ENCODE measurements around the gene TIMP3. TPM values are rescaled to one million over a fixed set of nuclear protein-coding genes. Genes with fewer than 3 reads are reported as not detected.
"Not testable (repeated sequence)": the region's sequence is repeated elsewhere in the genome, so short reads cannot be mapped to it uniquely, and the experiment has no call there.

The TIMP3 gene
- total and polyA plus RNA-seq, 11 donors: 112 to 629 (median 152) TPM

- DNase-seq: no peak
- intact Hi-C loops (cut with DNase I): no loop called here
- Histone ChIP-seq H3K4me3 (no peak overlapping the region), H3K4me1 (peaks cover 0 to 34% (median 11%) of the 10 kb centered on the region in 12 donors), H3K27me3 (no peaks in the 10 kb centered on the region), H3K36me3 (no peaks in the 10 kb centered on the region), H3K27ac (peak overlapping the region in 9 of 12 donors; percentile 12 to 78 (median 55)), H3K9me3 (no peaks in the 10 kb centered on the region)
- TF ChIP-seq, protein P1, sequence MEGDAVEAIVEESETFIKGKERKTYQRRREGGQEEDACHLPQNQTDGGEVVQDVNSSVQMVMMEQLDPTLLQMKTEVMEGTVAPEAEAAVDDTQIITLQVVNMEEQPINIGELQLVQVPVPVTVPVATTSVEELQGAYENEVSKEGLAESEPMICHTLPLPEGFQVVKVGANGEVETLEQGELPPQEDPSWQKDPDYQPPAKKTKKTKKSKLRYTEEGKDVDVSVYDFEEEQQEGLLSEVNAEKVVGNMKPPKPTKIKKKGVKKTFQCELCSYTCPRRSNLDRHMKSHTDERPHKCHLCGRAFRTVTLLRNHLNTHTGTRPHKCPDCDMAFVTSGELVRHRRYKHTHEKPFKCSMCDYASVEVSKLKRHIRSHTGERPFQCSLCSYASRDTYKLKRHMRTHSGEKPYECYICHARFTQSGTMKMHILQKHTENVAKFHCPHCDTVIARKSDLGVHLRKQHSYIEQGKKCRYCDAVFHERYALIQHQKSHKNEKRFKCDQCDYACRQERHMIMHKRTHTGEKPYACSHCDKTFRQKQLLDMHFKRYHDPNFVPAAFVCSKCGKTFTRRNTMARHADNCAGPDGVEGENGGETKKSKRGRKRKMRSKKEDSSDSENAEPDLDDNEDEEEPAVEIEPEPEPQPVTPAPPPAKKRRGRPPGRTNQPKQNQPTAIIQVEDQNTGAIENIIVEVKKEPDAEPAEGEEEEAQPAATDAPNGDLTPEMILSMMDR (IDR thresholded peaks at IDR 0.05): no peak
- TF ChIP-seq POLR2A (IDR thresholded peaks at IDR 0.05): no peak
- ATAC-seq: peak in 1 of 4 donors; percentile 23
- WGBS, 4 donors: 70 to 94% (median 83%) methylated on average over 6 of the region's 6 CpGs
These were observed 47.9 kb upstream of the TIMP3 start for GRCh38 chr22:32753591-32753990.

- no peaks in the 10 kb centered on the region for H3K27me3 ChIP-seq
- H3K36me3 ChIP-seq: no peaks in the 10 kb centered on the region
- H3K9me3 ChIP-seq: no peaks in the 10 kb centered on the region
- H3K4me1 ChIP-seq: peaks cover 0 to 34% (median 10%) of the 10 kb centered on the region in 12 donors
- WGBS, 4 donors: 68 to 79% (median 78%) methylated on average over 6 of the region's 6 CpGs
- intact Hi-C loops (cut with DNase I): no loop called here
- DNase-seq: peak in 4 of 5 donors; percentile 34 to 78 (median 53)
- no peak for TF ChIP-seq POLR2A (IDR thresholded peaks at IDR 0.05)
- TF ChIP-seq, protein P1 (IDR thresholded peaks at IDR 0.05): no peak
- ATAC-seq: peak; percentile 62 to 93 (median 89)
- H3K4me3 ChIP-seq: no peak overlapping the region
- peak overlapping the region in 10 of 12 donors; percentile 13 to 78 (median 47) for H3K27ac ChIP-seq
These were observed 47.0 kb upstream of the TIMP3 start for GRCh38 chr22:32754413-32755041.

GRCh38 chr22:32757086-32757762, 44.3 kb upstream of the TIMP3 start:
- H3K27me3 ChIP-seq; ATAC-seq; H3K27ac ChIP-seq; H3K36me3 ChIP-seq; H3K9me3 ChIP-seq; intact Hi-C loops (cut with DNase I); H3K4me3 ChIP-seq: not testable (repeated sequence)
- WGBS, 4 donors: 90 to 96% (median 91%) methylated on average over 14 of the region's 14 CpGs
- peak in 1 of 5 donors; percentile 29 for DNase-seq
- H3K4me1 ChIP-seq: peaks cover 0 to 53% (median 24%) of the 10 kb centered on the region in 12 donors

DNA sequence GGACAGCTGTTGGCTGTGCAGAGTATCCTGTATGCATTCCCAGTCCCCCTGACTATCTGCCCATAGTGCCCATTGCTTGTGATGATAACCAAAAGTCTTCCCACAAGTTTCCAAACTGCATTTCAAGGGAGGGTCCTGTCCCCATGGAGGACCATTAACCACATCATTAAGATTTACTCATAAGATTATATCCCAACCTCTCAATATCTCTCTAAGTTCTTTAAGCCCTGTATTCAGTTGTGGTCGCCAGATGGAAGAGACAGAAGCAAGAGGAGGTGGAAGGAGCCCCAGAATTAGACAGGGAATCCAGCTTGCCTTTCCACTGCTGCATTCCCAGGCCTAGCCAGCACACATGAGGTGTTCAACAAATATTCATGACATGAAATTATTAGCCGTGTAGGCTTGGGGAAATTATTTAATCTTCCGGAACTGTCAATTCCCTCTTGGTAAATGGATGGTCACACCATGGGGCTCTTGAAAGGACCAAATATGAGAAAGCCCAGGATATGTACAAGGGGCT, 42.6 kb upstream of the TIMP3 start:
- Histone ChIP-seq H3K27ac (no peak overlapping the region), H3K27me3 (peaks cover 0 to 3% (median 0%) of the 10 kb centered on the region in 9 donors), H3K4me3 (no peak overlapping the region), H3K36me3 (no peaks in the 10 kb centered on the region), H3K9me3 (no peaks in the 10 kb centered on the region), H3K4me1 (peaks cover 0 to 45% (median 25%) of the 10 kb centered on the region in 12 donors)
- WGBS, 4 donors: 95 to 96% (median 96%) methylated on average over 3 of the region's 3 CpGs
- DNase-seq (no peak), ATAC-seq (no peak)
- intact Hi-C loops (cut with DNase I): no loop called here
- no peak for TF ChIP-seq POLR2A (IDR thresholded peaks at IDR 0.05)
- TF ChIP-seq, protein P1 (IDR thresholded peaks at IDR 0.05): no peak

Measured in heart left ventricle (tissue), 16 donors.